Inferior parietal cortex (tissue), 1 donor: Measurements from ENCODE around the gene RCN2.
"Not testable (repeated sequence)": the region's sequence is repeated elsewhere in the genome, so short reads cannot be mapped to it uniquely, and the experiment has no call there.

ENCODE experiments used
- DNase-seq: peaks from one replicate; pipeline ENCODE4 v3.0.0-alpha.2; 2016; ENCODE audit errors: extremely low spot score

The RCN2 gene

GRCh38 chr15:76932135-76932966, 802 bp downstream of the RCN2 start:
- no peak for DNase-seq

GRCh38 chr15:76935620-76936019, 4.1 kb downstream of the RCN2 start:
- no peak for DNase-seq

GRCh38 chr15:76936671-76937070, 5.1 kb downstream of the RCN2 start:
- DNase-seq = no peak

- no peak for DNase-seq
These were observed 7.2 kb downstream of the RCN2 start for GRCh38 chr15:76938752-76939151.

GRCh38 chr15:76939715-76940114, 8.2 kb downstream of the RCN2 start:
- no peak for DNase-seq

- DNase-seq = peak; percentile 35
These were observed 10.1 kb downstream of the RCN2 start for GRCh38 chr15:76941636-76942035.

GRCh38 chr15:76942331-76942730, 10.8 kb downstream of the RCN2 start:
- no peak for DNase-seq

GRCh38 chr15:76945494-76946093, 14.0 kb downstream of the RCN2 start:
- no peak for DNase-seq

- no peak for DNase-seq
These were observed 15.9 kb downstream of the RCN2 start for GRCh38 chr15:76947454-76947853.

GRCh38 chr15:76951220-76951619, 19.7 kb downstream of the RCN2 start:
- no peak for DNase-seq

GRCh38 chr15:76953913-76954312, 22.4 kb downstream of the RCN2 start:
- no peak for DNase-seq

GRCh38 chr15:76954744-76955143, 23.2 kb downstream of the RCN2 start:
- peak; percentile 50 for DNase-seq

GRCh38 chr15:76961268-76962011, 29.9 kb downstream of the RCN2 start:
- DNase-seq = no peak

GRCh38 chr15:76962337-76963013, 30.9 kb downstream of the RCN2 start:
- DNase-seq = no peak

GRCh38 chr15:76963596-76963995, 32.0 kb downstream of the RCN2 start:
- DNase-seq = no peak

- no peak for DNase-seq
These were observed 32.6 kb downstream of the RCN2 start for GRCh38 chr15:76964157-76964556.

- DNase-seq = not testable (repeated sequence)
These were observed 34.5 kb downstream of the RCN2 start for GRCh38 chr15:76966051-76966450.

- no peak for DNase-seq
These were observed 35.5 kb downstream of the RCN2 start for GRCh38 chr15:76967067-76967466.

- no peak for DNase-seq
These were observed 36.8 kb downstream of the RCN2 start for GRCh38 chr15:76968306-76968705.

- DNase-seq = no peak
These were observed 41.1 kb downstream of the RCN2 start for GRCh38 chr15:76972389-76973361.

GRCh38 chr15:76973362-76973743, 41.8 kb downstream of the RCN2 start:
- no peak for DNase-seq
